Measurements from ENCODE around the gene MBTPS1. TPM values are rescaled to one million over a fixed set of nuclear protein-coding genes. Genes with fewer than 3 reads are reported as not detected.
A peak's percentile ranks its signal among the peaks of the same experiment; 100 is the strongest.

MBTPS1 gene
- total and polyA plus RNA-seq, 10 of the 15 experiments (the other 5 are each of a cell fraction or from before 2014, with no cell fraction given): 1.3 to 43.9 (median 35.2) TPM

DNA sequence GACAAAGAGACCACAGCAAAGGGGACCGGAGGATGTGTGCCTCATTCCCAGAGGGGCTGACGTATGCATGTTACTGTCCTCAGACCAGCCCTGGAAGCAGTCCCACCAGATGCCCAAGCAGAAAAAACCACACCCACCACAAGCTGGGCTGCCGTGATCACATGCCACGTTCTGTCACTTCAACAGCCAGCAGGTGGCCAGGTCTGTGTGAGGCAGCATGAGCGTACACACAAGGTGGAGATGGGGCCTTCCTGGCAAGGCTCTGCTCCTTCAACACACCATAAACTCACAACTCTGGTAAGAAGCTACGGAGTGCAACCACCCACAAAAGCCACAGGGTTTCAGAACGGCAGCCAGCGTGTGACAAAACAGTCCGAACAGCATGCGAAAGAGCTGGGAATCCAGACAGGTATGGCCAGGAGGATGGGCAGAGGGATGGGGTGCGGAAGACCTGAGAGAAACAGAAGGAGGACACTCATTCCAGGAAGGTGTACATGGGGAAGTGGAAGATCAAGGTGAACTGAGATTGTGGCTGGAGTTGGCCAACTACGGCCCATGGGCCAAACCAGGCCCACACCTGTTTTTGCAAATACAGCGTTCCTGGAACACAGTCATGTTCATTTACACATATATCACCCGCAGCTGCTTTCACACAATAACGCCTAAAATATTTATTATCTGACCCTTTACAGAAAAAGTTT is 27.9 kb downstream of the MBTPS1 start (continued):
- TF ChIP-seq, protein P1, sequence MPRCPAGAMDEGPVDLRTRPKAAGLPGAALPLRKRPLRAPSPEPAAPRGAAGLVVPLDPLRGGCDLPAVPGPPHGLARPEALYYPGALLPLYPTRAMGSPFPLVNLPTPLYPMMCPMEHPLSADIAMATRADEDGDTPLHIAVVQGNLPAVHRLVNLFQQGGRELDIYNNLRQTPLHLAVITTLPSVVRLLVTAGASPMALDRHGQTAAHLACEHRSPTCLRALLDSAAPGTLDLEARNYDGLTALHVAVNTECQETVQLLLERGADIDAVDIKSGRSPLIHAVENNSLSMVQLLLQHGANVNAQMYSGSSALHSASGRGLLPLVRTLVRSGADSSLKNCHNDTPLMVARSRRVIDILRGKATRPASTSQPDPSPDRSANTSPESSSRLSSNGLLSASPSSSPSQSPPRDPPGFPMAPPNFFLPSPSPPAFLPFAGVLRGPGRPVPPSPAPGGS (IDR thresholded peaks at IDR 0.05; ENCODE audit: borderline replicate concordance, insufficient read depth, low read depth, low read length, poor library complexity, severe bottlenecking): no peak
- no peak for TF ChIP-seq RB1 (IDR thresholded peaks at IDR 0.05; ENCODE audit: borderline replicate concordance)
- no peak for TF ChIP-seq HDAC2 (IDR thresholded peaks at IDR 0.05)
- TF ChIP-seq STAT3 (IDR thresholded peaks at IDR 0.05; ENCODE audit: low read depth, low read length): no peak
- no peak for TF ChIP-seq MYB (IDR thresholded peaks at IDR 0.05; ENCODE audit: borderline replicate concordance, low read depth, low read length)
- no peak for TF ChIP-seq TARDBP (IDR thresholded peaks at IDR 0.05; ENCODE audit: borderline replicate concordance)
- TF ChIP-seq ZNF274 (IDR thresholded peaks at IDR 0.05; ENCODE audit: insufficient read depth, insufficient read length): no peak
- TF ChIP-seq NFXL1 (IDR thresholded peaks at IDR 0.05; ENCODE audit: borderline replicate concordance): no peak

DNA sequence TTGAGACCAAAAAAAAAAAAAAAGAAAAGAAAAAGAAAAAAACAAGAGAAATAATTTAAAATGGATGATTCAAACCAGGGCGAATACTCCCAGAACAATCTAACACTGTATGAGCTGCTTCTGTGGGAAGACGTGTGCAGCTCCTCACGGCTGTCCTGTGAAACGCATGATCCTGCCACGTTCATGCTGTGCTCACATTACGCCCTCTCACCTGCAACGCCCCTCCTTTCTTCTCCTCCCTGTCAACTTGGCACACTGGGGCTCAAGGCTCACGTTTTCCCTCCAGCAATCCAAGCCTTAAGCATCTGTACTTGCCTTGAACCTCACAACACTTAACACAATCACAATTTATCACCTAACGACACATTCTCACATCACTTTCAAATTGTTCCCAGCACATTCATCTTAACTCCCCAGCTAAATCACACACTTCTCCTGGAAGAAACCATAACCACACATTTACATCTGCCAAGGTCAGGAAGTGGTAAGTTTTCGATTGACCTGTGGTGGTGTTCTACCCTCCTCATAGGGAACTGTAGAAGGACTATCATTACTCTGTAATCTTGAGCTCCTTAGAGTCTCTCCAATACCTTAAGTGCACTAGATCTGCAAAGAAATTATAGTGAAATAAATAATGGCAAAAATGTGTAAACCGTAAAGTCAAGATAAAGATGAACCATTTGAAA is 29.1 kb downstream of the MBTPS1 start:
- Histone ChIP-seq H4K20me1 (ENCODE audit: control insufficient read depth, insufficient read depth) (peaks cover 10% of the 10 kb centered on the region), H2AFZ (ENCODE audit: control insufficient read depth, low read depth, low read length) (no peak overlapping the region), H3K36me3 (ENCODE audit: control insufficient read depth in 2 of 2, insufficient read depth in 2 of 2, low read length in 1 of 2) (peaks cover 17 to 42% of the 10 kb centered on the region in 2 experiments), H3K4me3 (no peak overlapping the region), H3K27ac (ENCODE audit: control insufficient read depth, insufficient read depth) (no peak overlapping the region), H3K4me2 (ENCODE audit: control insufficient read depth, insufficient read depth) (peak overlapping the region; percentile 80), H3K9ac (ENCODE audit: control insufficient read depth, insufficient read depth, low read length) (no peak overlapping the region), H3K79me2 (ENCODE audit: control insufficient read depth, insufficient read depth, low read length) (no peaks in the 10 kb centered on the region), H3K27me3 (replicated peaks in 1 of 2; ENCODE audit: control insufficient read depth in 2 of 2, insufficient read depth in 2 of 2, low read length in 1 of 2) (no peaks in the 10 kb centered on the region), H3K4me1 (ENCODE audit: control insufficient read depth, insufficient read depth, low read length) (peaks cover 49% of the 10 kb centered on the region), H3K9me3 (replicated peaks; ENCODE audit: control insufficient read depth, insufficient read depth, low read length) (no peaks in the 10 kb centered on the region)
- WGBS (ENCODE audit: insufficient coverage, insufficient replicate concordance, low lambda C conversion rate, missing lambda C conversion rate): 73% methylated on average over 11 of the region's 11 CpGs
- ChIA-PET RAD21 (ENCODE audit: unreplicated experiment) (interaction anchor here (1.4 to 7.3 kb wide), 3 partner anchors 29 to 100 kb away, joined by 5 to 49 read pairs (median 13); partner anchors contain the start of genes MBTPS1 and TAF1C), POLR2A (interaction anchor here (0.5 to 0.7 kb wide), 2 partner anchors 29 to 403 kb away, joined by 3 to 5 read pairs; partner anchors contain the start of gene MBTPS1), CTCF (interaction anchor here (0.8 to 7.9 kb wide), 8 partner anchors 8 to 101 kb away, joined by 3 to 102 read pairs (median 5); partner anchors contain the start of genes ADAD2, MBTPS1 and TAF1C), SMC1A (ENCODE audit: uncharacterized antibody, unreplicated experiment) (interaction anchor here (0.8 to 7.1 kb wide), 8 partner anchors 8 to 100 kb away, joined by 3 to 61 read pairs (median 4); partner anchors contain the start of genes MBTPS1 and TAF1C)
- in situ Hi-C loops (cut with MboI) (loop anchor here (5.0 kb wide), 2 partner anchors 55 to 100 kb away; partner anchors contain the start of gene TAF1C), intact Hi-C loops (cut with micrococcal nuclease; ENCODE audit: unreplicated experiment) (loop anchor here (1.0 to 5.0 kb wide), 3 partner anchors 88 to 220 kb away; partner anchors contain the start of gene TAF1C)
- no TSS peak for BruUV-seq (replicated peaks)
- FAIRE-seq (peak; percentile 94), ATAC-seq (0 out of 3 replicates have a peak, but pooled peaks have one; percentile 14), DNase-seq (ENCODE audit: low read depth, low spot score) (no peak)
- no peak for TF ChIP-seq MYC (IDR thresholded peaks at IDR 0.05; ENCODE audit: insufficient read depth, insufficient read length, insufficient replicate concordance, low read length, severe bottlenecking)
- TF ChIP-seq ZNF274 (IDR thresholded peaks at IDR 0.05; ENCODE audit: insufficient read depth, insufficient read length): no peak
- TF ChIP-seq ETV6 (conservative IDR thresholded peaks at IDR 0.05 in 1 of 2, IDR thresholded peaks at IDR 0.05 in 1 of 2; ENCODE audit: borderline replicate concordance in 1 of 2, low read depth in 1 of 2): no peak
- no peak for TF ChIP-seq BACH1 (IDR thresholded peaks at IDR 0.05; ENCODE audit: borderline replicate concordance)
- no peak for TF ChIP-seq YBX1 (IDR thresholded peaks at IDR 0.05)
- no peak for TF ChIP-seq EP300 (IDR thresholded peaks at IDR 0.05; ENCODE audit: borderline replicate concordance in 1 of 2, control insufficient read depth in 1 of 2, low read depth in 2 of 2, low read length in 2 of 2)
- TF ChIP-seq ZBED1 (IDR thresholded peaks at IDR 0.05; ENCODE audit: borderline replicate concordance): no peak
- no peak for TF ChIP-seq NR2C1 (IDR thresholded peaks at IDR 0.05)
- TF ChIP-seq NR2F1 (conservative IDR thresholded peaks at IDR 0.05): 0 out of 2 replicates have a peak, but pooled peaks have one; percentile 32
- TF ChIP-seq SPI1 (IDR thresholded peaks at IDR 0.05; ENCODE audit: borderline replicate concordance, insufficient read depth, low read depth, low read length): no peak
- no peak for TF ChIP-seq STAT1 (conservative IDR thresholded peaks at IDR 0.05)

All from GM12878 (cell line).